SH-SY5Y (cell line): ENCODE results near the gene KCNK4.

Experiments
- GATA2 ChIP-seq: IDR thresholded peaks from 2 replicates; pipeline ENCODE4 v1.6.1; 2011; ENCODE audit warnings: mild to moderate bottlenecking, low read depth, low read length
- GATA3 ChIP-seq: IDR thresholded peaks from 2 replicates; pipeline ENCODE4 v1.6.1; 2011; ENCODE audit warnings: low read depth, mild to moderate bottlenecking, low read length, moderate library complexity

DNA sequence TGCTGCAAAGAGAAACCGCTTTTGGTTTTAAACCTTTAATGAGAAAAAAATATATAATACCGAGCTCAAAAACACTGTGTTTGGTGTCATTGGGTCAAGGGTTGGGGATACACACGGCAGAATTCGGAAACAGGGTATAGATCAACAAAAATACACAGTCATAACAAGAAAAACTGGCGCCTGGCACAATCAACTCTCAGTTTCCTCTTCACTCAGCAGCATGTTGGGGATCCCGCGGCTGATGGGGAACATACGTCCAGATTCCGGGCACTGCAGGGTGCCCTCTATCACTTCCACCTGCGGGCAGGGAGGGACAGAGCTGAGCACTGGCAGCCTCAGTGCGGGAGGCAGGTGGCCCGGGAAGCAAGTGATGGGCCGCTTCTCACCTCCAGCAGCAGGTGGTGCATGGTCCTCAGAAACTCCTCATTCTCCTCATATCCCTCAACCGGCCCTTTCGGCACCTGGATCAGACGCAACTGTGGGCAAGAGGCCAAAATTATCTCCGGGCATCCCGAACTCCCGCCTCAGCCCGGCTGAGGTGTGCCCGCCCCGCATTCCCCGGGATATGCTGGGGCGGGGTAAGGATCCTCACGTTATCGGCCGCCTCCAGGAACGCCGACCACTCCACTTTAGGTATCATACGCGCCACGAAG, 25.7 kb downstream of the KCNK4 start:
- TF ChIP-seq GATA2 (no peak), GATA3 (no peak)
